Measurements from ENCODE around the gene RDM1.
"Not testable (repeated sequence)": the region's sequence is repeated elsewhere in the genome, so short reads cannot be mapped to it uniquely, and the experiment has no call there.

RDM1 gene, protein sequence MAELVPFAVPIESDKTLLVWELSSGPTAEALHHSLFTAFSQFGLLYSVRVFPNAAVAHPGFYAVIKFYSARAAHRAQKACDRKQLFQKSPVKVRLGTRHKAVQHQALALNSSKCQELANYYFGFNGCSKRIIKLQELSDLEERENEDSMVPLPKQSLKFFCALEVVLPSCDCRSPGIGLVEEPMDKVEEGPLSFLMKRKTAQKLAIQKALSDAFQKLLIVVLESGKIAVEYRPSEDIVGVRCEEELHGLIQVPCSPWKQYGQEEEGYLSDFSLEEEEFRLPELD

DNA sequence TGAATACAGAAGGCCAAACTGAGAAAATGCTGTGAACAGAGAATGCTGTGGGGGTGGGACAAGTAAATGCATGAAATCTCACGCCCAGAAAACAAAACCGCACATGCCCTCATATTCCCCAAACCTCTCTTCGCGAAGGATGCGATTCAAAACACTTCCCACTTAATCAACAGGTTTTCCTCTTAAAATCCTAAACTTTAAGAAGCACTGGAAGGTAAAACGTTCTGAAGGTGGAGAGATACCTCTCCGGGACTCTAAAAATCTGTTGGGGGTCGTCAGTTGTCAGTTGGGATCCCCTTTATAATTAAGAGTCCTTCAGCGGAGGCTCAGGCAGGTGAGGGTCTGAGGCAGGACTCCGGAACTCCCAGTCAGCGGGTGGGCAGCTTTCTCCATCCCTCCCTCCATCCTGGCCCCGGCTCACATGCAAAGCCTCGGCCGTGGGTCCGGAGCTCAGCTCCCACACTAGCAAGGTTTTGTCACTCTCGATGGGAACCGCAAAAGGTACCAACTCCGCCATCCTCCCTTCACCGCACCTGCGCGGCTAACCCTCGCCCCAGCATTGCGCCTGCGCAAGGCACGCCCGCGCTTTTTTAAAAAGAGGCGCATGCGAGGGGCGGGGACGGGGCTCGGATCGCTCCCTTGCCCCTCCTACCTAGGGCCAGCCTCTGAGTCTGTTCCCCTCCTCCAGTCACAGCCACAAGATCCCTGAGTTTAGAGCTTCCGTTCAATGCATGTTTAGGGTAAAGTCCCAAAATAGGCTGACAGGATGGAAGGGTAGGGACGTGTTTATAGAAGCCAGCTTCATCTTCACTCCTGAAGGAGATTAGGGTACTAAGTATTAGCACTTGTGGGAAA lies at the start of gene RDM1:
Gene RDM1, minus strand, starts transcription at position 563 of the 855 bp plus-strand sequence. Its CDS starts 46 bp downstream, at position 517.
- peak; percentile 59 for DNase-seq

DNA sequence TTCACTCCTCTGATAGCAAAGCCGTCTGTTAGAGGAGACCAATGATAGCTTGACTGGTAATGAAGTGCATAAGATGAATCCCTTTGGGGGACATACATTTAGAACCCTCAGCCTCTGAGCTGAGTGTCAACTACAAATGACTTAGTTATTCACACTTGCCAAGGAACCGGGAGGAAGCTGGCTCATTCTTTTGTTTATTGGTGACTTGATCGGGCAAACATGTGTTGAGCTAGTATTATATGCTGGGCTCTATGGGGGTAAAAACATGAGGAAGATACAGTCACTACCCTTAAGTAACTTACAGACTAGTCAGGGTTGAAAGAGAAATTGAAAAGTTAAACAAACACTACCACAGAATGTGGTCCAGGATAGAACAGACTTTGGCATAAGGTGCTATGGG lies 47.8 kb upstream of the RDM1 start:
- DNase-seq, result no peak

DNA sequence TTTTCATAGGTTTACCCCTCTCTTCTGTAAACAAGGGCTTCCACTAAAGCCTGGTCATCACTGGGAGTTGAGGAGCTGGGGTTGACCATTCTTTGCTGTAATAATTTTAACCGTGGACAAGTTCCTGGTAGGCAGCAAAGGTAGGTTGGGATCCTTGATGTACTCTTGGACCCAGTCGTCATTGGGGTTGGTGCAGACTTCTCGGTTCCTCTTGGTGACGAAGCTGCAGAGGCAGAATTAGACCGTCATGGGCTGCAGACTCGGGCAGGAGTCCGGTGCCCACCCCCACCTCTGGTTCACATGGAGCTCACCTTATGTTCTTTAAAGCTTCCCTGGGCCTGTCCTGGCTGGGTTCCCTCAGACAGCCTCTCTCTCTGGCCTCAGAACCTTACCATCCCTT lies 46.9 kb upstream of the RDM1 start:
- DNase-seq, result no peak

DNA sequence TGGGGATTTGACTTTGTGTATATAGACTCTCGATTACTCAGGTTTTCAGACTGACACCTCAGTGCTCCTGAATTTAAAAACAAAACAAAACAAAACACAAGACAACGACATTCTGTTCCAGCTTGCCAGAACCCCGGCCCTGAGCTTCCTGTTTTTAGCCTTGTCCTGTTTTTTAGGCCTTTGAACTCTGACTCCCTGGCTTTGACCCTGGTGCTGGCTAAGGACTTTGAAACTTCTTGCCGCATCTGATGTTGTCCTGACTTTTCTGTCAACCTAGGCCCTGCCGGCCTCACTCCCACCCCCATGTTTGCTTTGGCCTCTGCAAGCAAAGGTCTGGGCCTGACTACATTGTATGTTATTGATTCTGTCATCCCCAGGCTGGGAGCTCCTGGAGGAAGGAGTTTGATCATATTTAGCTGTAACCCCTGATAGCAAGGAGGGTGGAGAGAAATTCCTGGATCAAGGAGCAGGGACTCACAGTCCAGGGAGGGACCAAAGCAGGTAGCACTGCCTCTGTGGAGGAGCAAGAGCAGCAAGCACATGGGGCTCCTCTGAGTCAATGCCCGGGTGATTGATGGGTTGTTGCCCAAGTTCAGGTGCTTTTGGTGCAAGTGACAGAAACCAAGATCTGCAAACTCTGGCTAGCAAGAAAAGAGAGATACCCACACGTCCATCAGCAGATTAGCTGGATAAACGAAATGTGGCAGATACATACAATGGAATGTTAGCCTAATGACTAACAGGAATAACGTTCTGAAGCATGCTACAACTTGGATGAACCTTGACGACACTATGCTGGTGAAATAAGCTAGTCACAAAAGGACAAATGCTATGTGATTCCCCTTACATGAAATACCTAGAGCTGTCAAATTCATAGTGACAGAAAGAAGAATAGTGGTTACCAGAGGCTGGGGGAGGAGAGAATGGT lies 43.0 kb upstream of the RDM1 start:
- no peak for DNase-seq

DNA sequence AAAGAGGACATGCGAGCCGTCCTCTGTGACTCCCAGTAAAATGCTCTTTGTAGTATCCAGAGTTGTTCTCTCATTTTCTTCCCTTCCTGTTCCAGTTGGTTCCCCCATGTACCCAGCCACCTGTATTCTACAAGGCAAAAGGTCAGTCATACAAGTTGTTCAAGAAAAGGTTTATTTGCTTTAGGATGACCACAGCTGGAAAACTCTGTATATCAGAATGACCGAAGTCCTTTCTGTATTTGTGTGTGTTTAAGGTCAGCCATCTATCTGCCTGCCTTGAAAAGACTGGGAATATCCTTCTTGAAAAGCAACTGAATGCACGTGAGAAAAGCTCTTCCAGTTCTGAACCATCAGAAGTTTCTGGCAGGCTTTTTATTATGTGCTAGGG lies 42.4 kb upstream of the RDM1 start:
- DNase-seq, result no peak

DNA sequence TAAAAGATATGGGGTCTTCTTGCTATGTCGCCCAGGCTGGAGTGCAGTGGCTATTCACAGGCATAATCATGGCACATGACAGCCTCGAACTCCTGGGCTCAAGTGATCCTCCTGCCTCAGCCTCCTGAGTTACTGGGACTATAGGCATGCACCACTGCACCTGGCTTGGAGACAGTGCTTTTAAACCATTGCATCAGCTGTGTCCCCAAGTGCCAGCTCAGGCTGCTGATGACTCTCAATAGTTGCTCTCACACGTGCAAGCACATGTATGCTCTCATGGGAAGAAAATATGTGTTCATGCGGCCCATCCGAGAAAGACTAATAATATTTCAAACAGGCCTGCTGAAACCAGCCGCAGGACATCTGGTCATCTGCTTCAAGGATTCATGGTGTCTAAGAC lies 42.0 kb upstream of the RDM1 start:
- DNase-seq, result no peak

DNA sequence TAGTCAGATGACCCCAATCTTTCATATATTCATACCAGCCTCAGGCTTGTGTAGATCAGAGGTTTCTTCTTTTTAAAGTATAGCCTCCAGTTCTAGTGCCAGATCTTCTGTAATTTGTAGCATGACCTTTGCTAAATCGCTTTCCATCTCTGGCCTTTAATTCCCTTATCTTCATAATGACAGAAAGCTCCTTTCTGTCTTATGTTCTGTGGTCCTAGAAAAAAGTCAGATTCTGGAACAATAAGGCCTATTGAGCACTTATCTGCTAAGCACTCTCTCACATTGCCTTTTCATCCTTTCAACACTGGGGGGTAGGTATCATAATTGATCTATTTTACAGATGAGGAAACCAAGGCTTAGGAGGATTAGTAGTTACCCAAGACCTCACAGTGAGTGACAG lies 41.5 kb upstream of the RDM1 start:
- DNase-seq, result no peak

DNA sequence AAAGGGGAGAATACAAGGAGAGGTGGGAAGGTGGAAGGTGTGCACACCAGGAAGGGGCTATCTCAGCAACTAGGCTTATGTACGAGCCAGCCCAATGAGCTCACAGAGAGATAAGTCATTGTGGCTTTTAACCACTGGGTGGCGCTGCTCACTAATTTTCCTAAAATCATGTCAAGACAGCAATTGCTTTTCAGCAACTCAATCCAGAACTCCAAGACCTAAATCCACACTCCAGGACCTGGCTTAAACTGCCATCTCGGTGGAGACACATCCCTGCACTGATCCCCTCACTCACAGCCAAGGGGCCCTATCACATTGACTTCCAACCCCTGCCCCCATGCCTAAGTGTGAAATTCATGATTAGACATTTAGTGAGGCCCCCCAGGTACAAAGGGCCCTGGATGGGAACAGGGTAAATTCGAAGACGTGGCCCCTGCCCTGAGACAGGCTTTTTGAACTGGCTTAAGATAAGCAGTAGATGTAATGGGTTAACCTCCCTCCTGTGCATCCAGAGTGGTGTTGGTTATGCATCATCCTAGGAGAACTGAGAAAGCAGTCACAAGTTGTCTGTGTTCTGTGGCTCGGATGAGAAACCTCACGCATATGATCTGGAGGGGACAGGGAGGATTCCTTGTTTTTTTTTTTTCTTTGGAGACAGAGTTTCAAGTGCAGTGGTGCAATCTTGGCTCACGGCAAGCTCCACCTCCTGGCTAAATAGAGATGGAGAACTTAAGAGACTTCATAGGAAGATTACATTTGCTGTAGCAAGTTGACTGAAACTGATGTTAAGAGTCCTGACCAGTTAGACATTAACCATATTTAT lies 39.2 kb upstream of the RDM1 start:
- peak; percentile 35 for DNase-seq

DNA sequence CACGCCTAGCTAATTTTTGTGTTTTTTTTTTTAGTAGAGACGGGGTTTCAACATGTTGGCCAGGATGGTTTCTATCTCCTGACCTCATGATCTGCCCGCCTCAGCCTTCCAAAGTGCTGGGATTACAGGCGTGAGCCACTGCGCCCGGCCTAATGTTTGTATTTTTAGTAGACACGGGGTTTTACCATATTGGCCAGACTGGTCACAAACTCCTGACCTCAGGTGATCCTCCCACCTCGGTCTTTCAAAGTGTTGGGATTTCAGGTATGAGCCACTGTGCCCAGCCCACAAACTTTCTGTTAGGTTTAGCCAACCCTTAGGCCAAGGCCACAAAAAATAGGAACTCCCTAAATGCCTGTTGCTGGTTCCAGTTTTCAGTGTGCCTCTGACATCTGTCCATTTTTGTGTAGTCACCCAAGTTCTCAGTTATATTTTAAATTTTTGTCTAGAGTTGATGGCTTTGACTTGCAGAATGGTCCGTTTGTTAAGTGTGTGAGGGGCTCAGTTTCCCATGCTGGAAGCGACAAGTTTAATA lies 38.0 kb upstream of the RDM1 start:
- no peak for DNase-seq

DNA sequence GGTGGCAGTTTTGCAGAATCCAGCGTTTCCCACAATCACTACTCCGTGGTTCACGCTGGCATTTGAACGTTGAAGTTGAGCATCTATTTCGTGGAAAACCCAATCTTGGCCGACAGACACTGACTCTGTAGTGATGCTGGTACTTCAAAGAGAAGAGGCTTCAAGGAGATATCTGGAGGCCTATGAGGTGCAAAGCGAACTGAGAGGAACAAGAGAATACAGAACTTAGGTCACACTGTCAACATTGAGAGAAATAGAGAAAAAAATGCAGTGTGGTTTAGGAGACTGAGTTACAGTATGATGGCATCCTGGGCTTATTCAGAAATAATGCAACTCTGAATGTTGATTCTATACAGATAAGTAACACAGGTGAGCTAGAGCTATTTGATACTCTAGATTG lies 34.7 kb upstream of the RDM1 start:
- no peak for DNase-seq

DNA sequence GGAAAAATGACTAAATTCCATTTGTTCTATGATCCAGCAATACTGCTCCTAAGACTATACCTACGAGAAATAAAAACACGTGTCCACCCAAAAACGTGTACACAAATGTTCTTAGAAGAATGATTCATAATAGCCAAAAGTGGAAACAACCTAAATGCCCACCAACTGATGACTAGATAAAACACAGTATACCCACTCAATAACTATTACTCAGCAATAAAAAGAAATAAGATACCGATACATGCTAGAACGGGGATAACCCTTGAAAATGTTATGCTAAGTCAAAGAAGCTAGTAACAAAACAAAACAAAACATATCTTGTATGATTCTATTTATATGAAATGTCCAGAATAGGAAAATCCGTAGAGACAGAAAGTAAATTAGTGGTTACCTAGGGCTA lies 33.1 kb upstream of the RDM1 start:
- DNase-seq, result no peak

DNA sequence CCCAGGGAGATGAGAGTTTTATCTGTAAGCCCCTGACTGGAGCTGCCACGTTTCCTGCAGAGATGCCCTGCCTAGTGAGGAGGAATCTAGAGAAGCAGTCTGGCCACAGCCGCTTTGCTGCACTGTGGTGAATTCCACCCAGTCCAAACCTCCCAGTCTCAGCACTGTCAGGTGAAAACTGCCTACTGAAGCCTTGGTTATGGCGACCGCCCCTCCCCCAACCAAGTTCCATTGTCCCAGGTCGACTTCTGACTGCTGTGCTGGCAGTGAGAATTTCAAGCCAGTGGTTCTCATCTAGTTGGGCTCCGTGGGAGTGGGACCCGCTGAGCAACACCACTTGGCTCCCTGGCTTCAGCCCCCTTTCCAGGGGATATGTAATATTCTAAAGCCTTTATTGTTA lies 23.1 kb upstream of the RDM1 start:
- DNase-seq, result no peak

DNA sequence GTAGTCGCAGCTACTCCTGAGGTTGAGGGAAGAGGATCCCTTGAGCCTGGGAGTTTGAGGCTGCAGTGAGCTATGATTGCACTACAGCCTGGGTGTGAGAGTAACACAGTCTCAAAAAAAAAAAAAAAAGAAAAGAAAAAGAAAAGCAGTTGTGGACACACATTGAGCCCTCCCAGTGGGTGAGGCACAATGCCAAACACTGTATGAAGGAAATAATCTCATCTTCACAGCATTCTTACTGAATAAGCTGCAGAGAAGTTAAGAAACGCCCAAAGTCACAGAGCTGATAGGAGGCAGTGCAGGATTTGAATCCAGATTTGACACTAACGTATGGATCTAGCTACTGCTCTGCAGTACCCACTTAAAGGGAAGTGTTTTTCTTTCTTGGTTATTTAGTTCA lies 18.8 kb upstream of the RDM1 start:
- no peak for DNase-seq

DNA sequence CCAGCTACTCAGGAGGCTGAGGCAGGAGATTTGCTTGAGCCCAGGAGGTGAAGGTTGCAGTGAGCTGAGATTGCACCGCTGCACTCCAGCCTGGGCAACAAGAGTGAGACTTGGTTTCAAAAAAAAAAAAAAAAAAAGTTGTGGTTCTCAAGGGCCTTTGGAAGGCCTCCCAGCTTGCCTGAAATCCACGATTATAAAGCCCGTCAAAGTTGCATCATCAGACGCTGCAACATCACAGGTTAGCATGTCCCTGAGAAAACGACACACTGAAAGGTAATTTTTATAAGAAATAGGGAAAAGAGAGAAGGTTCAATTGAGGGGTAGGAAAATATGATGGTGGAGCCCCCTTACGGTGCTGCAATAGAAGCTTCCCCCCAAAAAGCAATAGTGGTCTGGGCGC lies 17.5 kb upstream of the RDM1 start:
- DNase-seq, result no peak

DNA sequence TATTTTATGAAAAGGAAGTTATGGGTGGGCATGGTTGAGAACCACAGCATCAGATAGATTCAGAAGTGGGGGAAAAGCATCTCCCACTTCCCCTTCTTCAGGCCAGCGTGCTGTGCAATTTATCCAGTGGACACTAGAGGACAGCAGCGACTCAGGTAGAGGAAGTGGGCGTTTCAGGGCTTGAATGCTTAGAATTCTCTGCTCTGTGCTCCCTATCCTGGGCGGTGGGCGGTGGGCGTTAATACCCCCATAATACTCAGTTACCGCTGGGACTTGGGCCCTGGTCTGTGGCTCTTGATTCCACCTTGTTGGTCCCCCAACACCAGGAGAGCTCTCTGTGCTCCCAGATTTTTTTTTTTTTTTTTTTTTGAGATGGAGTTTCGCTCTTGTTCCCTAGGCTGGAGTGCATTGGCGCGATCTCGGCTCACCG lies 16.6 kb upstream of the RDM1 start:
- DNase-seq, result peak; percentile 7

DNA sequence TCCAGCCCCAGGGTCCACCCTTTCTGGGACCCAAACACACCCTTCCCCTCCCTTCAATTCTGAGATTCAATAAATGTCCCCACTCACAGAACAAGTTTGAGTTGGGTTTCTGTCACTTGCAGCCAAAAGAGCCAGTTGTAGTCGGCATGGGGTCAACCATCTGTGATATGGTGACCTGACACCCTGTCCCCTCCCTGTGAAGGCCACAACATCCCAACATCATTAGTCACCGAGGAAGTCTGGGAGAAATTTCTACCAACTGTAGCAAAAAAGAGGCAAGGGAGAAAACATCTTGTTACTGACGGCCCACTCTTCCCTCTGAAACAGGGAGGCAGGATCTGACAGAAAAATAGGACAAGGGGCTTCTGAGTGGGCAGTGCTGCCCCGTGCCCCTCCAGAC lies 13.6 kb upstream of the RDM1 start:
- DNase-seq, result no peak

DNA sequence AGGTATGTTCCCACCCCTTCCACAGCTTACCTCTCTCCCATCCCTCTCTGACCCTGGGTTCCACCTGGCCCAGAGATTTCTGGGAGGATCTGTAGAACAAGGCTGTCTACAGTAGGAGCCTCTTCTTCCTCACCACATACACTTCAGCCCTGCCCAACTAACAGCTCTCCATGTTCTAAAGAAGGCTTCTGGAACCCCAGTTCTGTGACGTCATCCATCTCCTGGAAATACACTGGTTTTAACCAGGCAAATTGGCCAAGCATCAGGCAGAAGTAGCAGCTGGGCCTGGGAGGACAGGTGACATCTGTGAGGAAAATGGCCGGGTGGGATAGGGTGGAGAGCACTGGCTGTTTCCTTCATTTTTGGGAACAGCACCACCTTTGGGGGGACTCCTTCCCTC lies 13.0 kb upstream of the RDM1 start, which contains the start of gene LYZL6:
Gene LYZL6, minus strand, starts transcription at position 177 of the 400 bp plus-strand sequence. CDS start 4,357 bp downstream, outside the sequence.
- no peak for DNase-seq

DNA sequence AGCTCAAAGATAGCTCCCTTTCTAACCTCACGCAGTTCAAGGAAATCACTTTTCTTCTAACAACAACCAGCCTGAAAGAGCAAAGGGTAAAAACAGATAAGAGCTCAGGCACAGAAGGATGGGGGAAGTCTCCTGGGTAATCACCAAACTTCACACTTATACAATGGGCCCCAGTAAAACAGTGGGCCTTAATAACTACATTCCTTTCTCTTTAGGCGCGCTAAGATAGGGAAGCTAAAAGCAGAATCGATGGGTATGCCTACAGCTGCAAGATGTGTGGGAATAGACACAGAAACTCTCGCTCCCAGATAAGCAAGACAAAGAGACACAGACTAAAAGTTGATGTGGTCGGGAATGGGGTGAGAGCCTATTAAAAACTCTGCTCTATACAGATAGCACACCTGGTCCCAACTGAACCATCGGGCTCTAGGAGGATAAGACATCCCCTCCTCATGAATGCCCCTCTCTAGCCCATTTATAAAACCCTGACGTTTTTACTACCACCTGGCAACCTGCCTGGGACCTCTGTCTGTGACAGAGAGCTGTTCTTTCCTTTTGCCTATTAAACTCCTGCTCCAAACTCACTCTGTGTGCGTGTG lies 12.1 kb upstream of the RDM1 start:
- DNase-seq, result no peak

DNA sequence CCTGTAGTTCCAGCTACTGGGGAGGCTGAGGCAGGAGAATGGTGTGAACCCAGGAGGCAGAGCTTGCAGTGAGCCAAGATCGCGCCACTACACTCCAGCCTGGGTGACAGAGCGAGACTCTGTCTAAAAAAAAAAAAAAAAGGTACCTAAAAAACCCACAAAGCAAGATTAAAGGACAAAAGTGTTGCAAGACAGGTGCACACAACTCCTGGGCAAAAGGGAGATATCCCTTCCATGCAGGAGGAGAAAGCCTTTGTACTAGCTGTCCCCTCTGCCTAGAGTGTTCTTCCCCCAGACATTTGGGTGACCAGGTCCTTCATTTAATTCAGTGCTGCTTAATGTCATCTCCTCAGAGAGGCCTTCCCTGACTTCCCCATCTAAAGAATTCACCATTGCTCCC lies 7.9 kb upstream of the RDM1 start:
- not testable (repeated sequence) for DNase-seq

DNA sequence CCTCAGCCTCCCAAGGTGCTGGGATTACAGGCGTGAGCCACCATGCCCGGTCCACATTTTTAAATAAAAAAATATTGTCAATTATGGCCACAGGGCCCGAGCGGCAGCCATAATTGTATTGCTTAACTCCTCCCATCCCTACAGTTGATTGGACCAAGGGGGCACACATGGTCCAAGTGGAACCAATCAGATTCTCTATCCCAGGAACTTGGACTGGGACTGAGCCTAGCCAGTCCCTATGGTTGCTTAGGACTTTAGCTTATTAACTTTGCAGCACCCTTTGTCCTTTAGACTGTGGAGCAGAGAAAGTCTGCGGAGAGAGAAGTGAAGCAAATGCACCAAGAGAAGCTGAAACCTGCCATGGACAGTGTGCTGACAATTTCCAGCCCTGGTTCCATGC lies 5.5 kb upstream of the RDM1 start:
- no peak for DNase-seq

DNA sequence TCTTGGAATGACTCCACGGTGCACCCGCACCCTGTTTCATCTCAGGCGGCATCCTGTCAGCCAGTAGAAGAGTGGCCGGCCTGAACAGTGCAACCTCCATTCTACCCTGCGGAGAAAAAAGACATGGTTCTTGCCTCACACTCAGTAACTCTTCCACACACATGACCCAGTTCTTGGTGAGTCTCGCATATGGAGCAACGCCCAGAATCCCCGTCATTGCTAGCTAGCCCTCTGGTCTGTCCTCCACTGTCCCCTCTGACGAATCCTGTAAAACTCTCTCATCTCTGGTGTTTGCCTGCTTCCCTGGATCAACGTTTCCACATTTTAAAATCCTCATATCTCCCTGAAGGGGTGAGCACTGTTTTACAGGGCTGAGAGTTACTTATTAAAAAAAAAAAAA lies 4.2 kb upstream of the RDM1 start:
- DNase-seq, result no peak

DNA sequence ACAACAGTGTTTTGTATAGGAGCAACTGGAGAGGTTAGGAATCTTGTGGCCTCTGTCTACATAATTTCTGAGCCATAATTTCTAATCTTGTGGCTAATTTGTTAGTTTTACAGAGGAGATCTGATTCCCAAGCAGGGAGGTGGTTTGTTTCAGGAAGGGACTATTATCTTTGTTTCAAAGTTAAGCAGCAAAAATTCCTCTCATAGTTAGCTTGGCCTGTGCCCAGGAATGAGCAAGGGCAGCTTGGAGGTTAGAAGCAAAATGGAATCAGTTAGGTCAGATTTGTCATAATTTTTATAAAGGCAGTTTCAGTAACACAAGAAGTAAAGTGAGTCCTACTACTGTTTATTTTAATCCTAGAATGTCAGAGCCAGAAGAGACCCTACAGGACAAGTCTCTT lies 2.0 kb upstream of the RDM1 start:
- DNase-seq, result no peak

Measured in NCI-H2029 (cell line).